ENCODE data around the gene NOX3.

The NOX3 gene

DNA sequence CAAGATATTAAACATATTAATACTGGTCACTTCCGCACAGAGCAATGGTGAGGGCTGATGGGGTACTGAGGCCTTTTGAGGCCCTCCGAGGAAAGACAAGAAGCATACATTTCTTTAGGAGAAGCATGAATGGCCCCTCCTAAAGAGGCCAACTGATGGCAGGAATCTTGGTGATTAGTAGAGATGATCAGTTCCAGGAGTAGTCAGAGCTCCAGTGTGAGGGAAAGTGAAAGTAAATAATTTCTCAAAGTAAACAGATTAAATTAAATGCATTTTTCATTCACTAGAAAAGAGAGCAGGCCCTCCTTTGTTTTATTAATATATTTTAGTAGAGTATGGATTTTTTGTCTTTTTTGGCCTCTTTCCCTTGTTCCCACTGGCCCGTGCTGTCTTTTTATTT is 38.2 kb downstream of the NOX3 start:
- Histone ChIP-seq H3F3A (ENCODE audit: control insufficient read depth, insufficient read depth) (peaks cover 39% of the 10 kb centered on the region), H3K36me3 (ENCODE audit: control insufficient read depth, low read length) (peaks cover 2% of the 10 kb centered on the region; the same call in 1 of the 2 replicates), H3K9me2 (replicated peaks; ENCODE audit: control insufficient read depth, low read length) (no peaks in the 10 kb centered on the region), H3K27ac (ENCODE audit: low read depth, low read length) (peak overlapping the region; percentile 99), H3K4me3 (ENCODE audit: low read length) (peak overlapping the region; percentile 61), H3K27me3 (ENCODE audit: control insufficient read depth, low read length) (no peaks in the 10 kb centered on the region), H3K4me2 (ENCODE audit: low read length) (peak overlapping the region; percentile 83), H3K4me1 (ENCODE audit: control insufficient read depth, low read length) (peaks cover 94% of the 10 kb centered on the region), H3K79me2 (ENCODE audit: control insufficient read depth, low read length) (no peaks in the 10 kb centered on the region), H4K20me1 (ENCODE audit: control insufficient read depth, insufficient read depth, low read depth, low read length) (no peaks in the 10 kb centered on the region), H3K9me3 (ENCODE audit: control insufficient read depth, insufficient read depth, low read length) (no peaks in the 10 kb centered on the region)
- TF ChIP-seq, protein P1, sequence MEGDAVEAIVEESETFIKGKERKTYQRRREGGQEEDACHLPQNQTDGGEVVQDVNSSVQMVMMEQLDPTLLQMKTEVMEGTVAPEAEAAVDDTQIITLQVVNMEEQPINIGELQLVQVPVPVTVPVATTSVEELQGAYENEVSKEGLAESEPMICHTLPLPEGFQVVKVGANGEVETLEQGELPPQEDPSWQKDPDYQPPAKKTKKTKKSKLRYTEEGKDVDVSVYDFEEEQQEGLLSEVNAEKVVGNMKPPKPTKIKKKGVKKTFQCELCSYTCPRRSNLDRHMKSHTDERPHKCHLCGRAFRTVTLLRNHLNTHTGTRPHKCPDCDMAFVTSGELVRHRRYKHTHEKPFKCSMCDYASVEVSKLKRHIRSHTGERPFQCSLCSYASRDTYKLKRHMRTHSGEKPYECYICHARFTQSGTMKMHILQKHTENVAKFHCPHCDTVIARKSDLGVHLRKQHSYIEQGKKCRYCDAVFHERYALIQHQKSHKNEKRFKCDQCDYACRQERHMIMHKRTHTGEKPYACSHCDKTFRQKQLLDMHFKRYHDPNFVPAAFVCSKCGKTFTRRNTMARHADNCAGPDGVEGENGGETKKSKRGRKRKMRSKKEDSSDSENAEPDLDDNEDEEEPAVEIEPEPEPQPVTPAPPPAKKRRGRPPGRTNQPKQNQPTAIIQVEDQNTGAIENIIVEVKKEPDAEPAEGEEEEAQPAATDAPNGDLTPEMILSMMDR (IDR thresholded peaks at IDR 0.05; ENCODE audit: low read depth, low read length, poor library complexity, severe bottlenecking): no peak
- no peak for TF ChIP-seq EZH2phosphoT487 (IDR thresholded peaks at IDR 0.05; ENCODE audit: borderline replicate concordance, low read length)

DNA sequence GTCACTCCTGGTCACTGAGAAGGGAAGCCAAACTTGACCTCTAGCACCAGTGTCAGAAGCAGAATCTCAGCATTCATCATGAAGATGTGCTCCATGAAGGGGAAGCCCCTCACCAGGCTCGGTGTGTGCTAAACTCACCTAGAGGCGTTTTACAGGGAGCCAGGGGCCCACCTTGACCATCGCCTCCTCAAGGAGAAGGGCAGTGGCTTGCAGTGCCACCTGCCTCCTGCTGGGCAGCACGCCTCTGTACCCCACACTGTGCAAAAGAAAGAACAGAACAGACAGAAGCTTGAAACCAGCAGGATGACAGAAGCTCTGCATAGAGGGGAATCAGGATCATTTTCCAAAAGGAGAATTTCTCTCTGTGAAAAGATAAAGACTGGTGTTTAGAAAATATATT is 39.7 kb downstream of the NOX3 start:
- no peak overlapping the region for H3K4me3 ChIP-seq (ENCODE audit: low read length)

DNA sequence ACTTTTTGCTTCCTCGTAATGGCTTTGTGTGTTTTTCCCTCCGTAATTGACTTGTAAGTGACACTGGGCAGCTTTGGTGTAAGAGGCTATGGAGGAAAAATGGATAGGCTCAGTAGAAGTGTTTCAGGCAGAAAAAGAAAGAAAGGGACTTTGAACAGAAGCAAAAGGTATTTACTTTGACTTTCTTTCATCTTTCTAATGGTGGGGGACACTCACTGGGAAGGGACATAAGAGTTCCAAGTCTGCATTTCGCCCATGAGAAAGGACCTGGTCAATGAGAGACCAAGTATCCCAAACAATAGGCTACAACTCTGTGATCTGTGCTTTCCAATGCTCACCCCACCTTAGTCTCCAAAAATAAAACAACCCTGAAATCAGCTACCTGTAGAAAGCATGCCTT is 41.6 kb downstream of the NOX3 start:
- no peaks in the 10 kb centered on the region for H3K9me3 ChIP-seq (ENCODE audit: control insufficient read depth, insufficient read depth, low read length)
- no peaks in the 10 kb centered on the region for H3K79me2 ChIP-seq (ENCODE audit: control insufficient read depth, low read length)
- H3K36me3 ChIP-seq (ENCODE audit: control insufficient read depth, low read length): peaks cover 2% of the 10 kb centered on the region; the same call in 1 of the 2 replicates
- H3K4me2 ChIP-seq (ENCODE audit: low read length): no peak overlapping the region
- H4K20me1 ChIP-seq (ENCODE audit: control insufficient read depth, insufficient read depth, low read depth, low read length): no peaks in the 10 kb centered on the region
- no peaks in the 10 kb centered on the region for H3K27me3 ChIP-seq (ENCODE audit: control insufficient read depth, low read length)
- H3F3A ChIP-seq (ENCODE audit: control insufficient read depth, insufficient read depth): peaks cover 22% of the 10 kb centered on the region
- TF ChIP-seq, protein P1 (IDR thresholded peaks at IDR 0.05; ENCODE audit: low read depth, low read length, poor library complexity, severe bottlenecking): no peak
- no peak for TF ChIP-seq EZH2phosphoT487 (IDR thresholded peaks at IDR 0.05; ENCODE audit: borderline replicate concordance, low read length)
- H3K9me2 ChIP-seq (replicated peaks; ENCODE audit: control insufficient read depth, low read length): no peaks in the 10 kb centered on the region
- no peak overlapping the region for H3K4me3 ChIP-seq (ENCODE audit: low read length)
- H3K27ac ChIP-seq (ENCODE audit: low read depth, low read length): no peak overlapping the region
- H3K4me1 ChIP-seq (ENCODE audit: control insufficient read depth, low read length): peaks cover 85% of the 10 kb centered on the region

More for the DNA sequence above, 39.7 kb downstream of the NOX3 start:
- Histone ChIP-seq H3K36me3 (ENCODE audit: control insufficient read depth, low read length) (peaks cover 2% of the 10 kb centered on the region; the same call in 1 of the 2 replicates), H3F3A (ENCODE audit: control insufficient read depth, insufficient read depth) (peaks cover 30% of the 10 kb centered on the region), H3K4me1 (ENCODE audit: control insufficient read depth, low read length) (peaks cover 94% of the 10 kb centered on the region), H3K27ac (ENCODE audit: low read depth, low read length) (peak overlapping the region; percentile 99), H4K20me1 (ENCODE audit: control insufficient read depth, insufficient read depth, low read depth, low read length) (no peaks in the 10 kb centered on the region), H3K9me3 (ENCODE audit: control insufficient read depth, insufficient read depth, low read length) (no peaks in the 10 kb centered on the region), H3K79me2 (ENCODE audit: control insufficient read depth, low read length) (no peaks in the 10 kb centered on the region), H3K4me2 (ENCODE audit: low read length) (peak overlapping the region; percentile 34; the same call in 1 of the 2 replicates), H3K27me3 (ENCODE audit: control insufficient read depth, low read length) (no peaks in the 10 kb centered on the region), H3K9me2 (replicated peaks; ENCODE audit: control insufficient read depth, low read length) (no peaks in the 10 kb centered on the region)
- no peak for TF ChIP-seq EZH2phosphoT487 (IDR thresholded peaks at IDR 0.05; ENCODE audit: borderline replicate concordance, low read length)
- TF ChIP-seq, protein P1 (IDR thresholded peaks at IDR 0.05; ENCODE audit: low read depth, low read length, poor library complexity, severe bottlenecking): peak; percentile 17

All from DOHH2 (cell line).